Hepatocyte (in vitro differentiated cells): ENCODE measurements around the gene PTPRN2. TPM values are rescaled to one million over a fixed set of nuclear protein-coding genes. Genes with fewer than 3 reads are reported as not detected.

Experiments used
- DNase-seq: peaks from one replicate; pipeline ENCODE4 v3.0.0-alpha.2; 2016; ENCODE audit warnings: low spot score
- H2AFZ ChIP-seq: fragments of 200-600 bp; sonication (generic); 2 replicates; pipeline ENCODE4 v1.6.0; 2016; ENCODE audit warnings: antibody characterized with exemption, mild to moderate bottlenecking
- H3K27ac ChIP-seq: fragments of 200-600 bp; sonication (generic); 2 replicates; pipeline ENCODE4 v1.5.1; 2016; ENCODE audit warnings: mild to moderate bottlenecking
- H3K27me3 ChIP-seq: fragments of 200-600 bp; sonication (generic); 2 replicates; pipeline ENCODE4 v1.6.1; 2016
- H3K36me3 ChIP-seq: fragments of 200-600 bp; sonication (generic); replicated peaks from 2 replicates; pipeline ENCODE4 v1.5.1; 2016; ENCODE audit warnings: low read depth; ENCODE audit not compliant: insufficient read depth
- H3K4me1 ChIP-seq: fragments of 200-600 bp; sonication (generic); 2 replicates; pipeline ENCODE4 v1.5.1; 2016; ENCODE audit warnings: mild to moderate bottlenecking, moderate library complexity; ENCODE audit not compliant: insufficient read depth
- H3K4me2 ChIP-seq: fragments of 200-600 bp; sonication (generic); 2 replicates; pipeline ENCODE4 v1.6.0; 2016
- H3K4me3 ChIP-seq: fragments of 200-600 bp; sonication (generic); 2 replicates; pipeline ENCODE4 v1.5.1; 2016; ENCODE audit warnings: mild to moderate bottlenecking
- H3K79me2 ChIP-seq: fragments of 200-600 bp; sonication (generic); 2 replicates; pipeline ENCODE4 v1.6.0; 2017; ENCODE audit warnings: mild to moderate bottlenecking
- H3K9me2 ChIP-seq: fragments of 200-600 bp; sonication (generic); replicated peaks from 2 replicates; pipeline ENCODE4 v1.6.0; 2017; ENCODE audit warnings: mild to moderate bottlenecking; ENCODE audit not compliant: insufficient read depth
- H3K9me3 ChIP-seq: fragments of 200-600 bp; sonication (generic); 2 replicates; pipeline ENCODE4 v1.5.1; 2016; ENCODE audit warnings: low read depth, mild to moderate bottlenecking
- H4K20me1 ChIP-seq: fragments of 200-600 bp; sonication (generic); 2 replicates; pipeline ENCODE4 v1.6.0; 2016; ENCODE audit warnings: mild to moderate bottlenecking; ENCODE audit not compliant: insufficient read depth, poor library complexity, severe bottlenecking
- CTCF ChIP-seq: fragments of 200-600 bp; sonication (generic); IDR thresholded peaks from 2 replicates; pipeline ENCODE4 v1.5.1; 2016; ENCODE audit warnings: antibody characterized with exemption, mild to moderate bottlenecking; ENCODE audit not compliant: poor library complexity
- EZH2 ChIP-seq: fragments of 200-600 bp; sonication (generic); IDR thresholded peaks from 2 replicates; pipeline ENCODE4 v1.6.1; 2016; ENCODE audit warnings: antibody characterized with exemption, mild to moderate bottlenecking, borderline replicate concordance
- EZH2phosphoT487 ChIP-seq: fragments of 200-600 bp; sonication (generic); IDR thresholded peaks from one replicate; pipeline ENCODE4 v1.6.1; 2018; ENCODE audit warnings: antibody characterized with exemption, mild to moderate bottlenecking, low read depth, moderate library complexity; ENCODE audit not compliant: unreplicated experiment, severe bottlenecking
- WGBS: methylation state at CpG from one replicate; pipeline ENCODE4 v1.1.6; 2016; ENCODE audit warnings: low lambda C conversion rate; ENCODE audit errors: missing lambda C conversion rate; 5-methylcytosine and 5-hydroxymethylcytosine counted together
- polyA plus RNA-seq: library from polyadenylated mRNA; unstranded; fragments of >200 nt; fragmentation: Nextera tagmentation; extraction: Ambion mirVana; gene quantifications from 2 replicates; pipeline ENCODE4 v1.2.1, GENCODE V29; 2016
- total RNA-seq: library from RNA; depleted of rRNA; stranded (reverse); fragments of >200 nt; gene quantifications from 2 replicates; pipeline ENCODE4 v1.2.3, GENCODE V29; 2014

Gene PTPRN2
- total and polyA plus RNA-seq, 2 experiments from 2014 or later: 2.1 to 3.3 TPM

- no peak for TF ChIP-seq EZH2phosphoT487
- no peak for TF ChIP-seq CTCF
- TF ChIP-seq EZH2: no peak
- H3K9me3 ChIP-seq: no peaks in the 10 kb centered on the region
- DNase-seq: no peak
- H2AFZ ChIP-seq: no peak overlapping the region
- WGBS: 94% methylated on average over 23 of the region's 23 CpGs
- H3K27ac ChIP-seq: no peak overlapping the region
- H3K79me2 ChIP-seq: no peaks in the 10 kb centered on the region
- H4K20me1 ChIP-seq: no peaks in the 10 kb centered on the region
- no peak overlapping the region for H3K4me2 ChIP-seq
- H3K9me2 ChIP-seq: no peaks in the 10 kb centered on the region
- H3K4me1 ChIP-seq: no peaks in the 10 kb centered on the region
- no peaks in the 10 kb centered on the region for H3K36me3 ChIP-seq
- no peak overlapping the region for H3K4me3 ChIP-seq
- no peaks in the 10 kb centered on the region for H3K27me3 ChIP-seq
Observed at GRCh38 chr7:158003441-158004122, 584.0 kb downstream of the PTPRN2 start.

GRCh38 chr7:158002486-158003080 is 585.0 kb downstream of the PTPRN2 start:
- WGBS: 91% methylated on average over 17 of the region's 17 CpGs
- Histone ChIP-seq H3K27ac (no peak overlapping the region), H3K4me2 (no peak overlapping the region), H3K4me1 (no peaks in the 10 kb centered on the region), H3K27me3 (no peaks in the 10 kb centered on the region), H3K36me3 (no peaks in the 10 kb centered on the region), H3K9me3 (no peaks in the 10 kb centered on the region), H3K79me2 (no peaks in the 10 kb centered on the region), H2AFZ (no peak overlapping the region), H4K20me1 (no peaks in the 10 kb centered on the region), H3K4me3 (no peak overlapping the region), H3K9me2 (no peaks in the 10 kb centered on the region)
- no peak for TF ChIP-seq EZH2phosphoT487
- TF ChIP-seq EZH2: no peak
- no peak for TF ChIP-seq CTCF
- no peak for DNase-seq

- no peak overlapping the region for H3K4me2 ChIP-seq
- DNase-seq: peak; percentile 31
- no peak overlapping the region for H3K4me3 ChIP-seq
- no peaks in the 10 kb centered on the region for H3K27me3 ChIP-seq
- H3K9me3 ChIP-seq: no peaks in the 10 kb centered on the region
- H3K79me2 ChIP-seq: no peaks in the 10 kb centered on the region
- H3K27ac ChIP-seq: no peak overlapping the region
- no peak for TF ChIP-seq EZH2
- TF ChIP-seq CTCF: no peak
- TF ChIP-seq EZH2phosphoT487: no peak
- H3K36me3 ChIP-seq: no peaks in the 10 kb centered on the region
- no peaks in the 10 kb centered on the region for H4K20me1 ChIP-seq
- no peaks in the 10 kb centered on the region for H3K4me1 ChIP-seq
- H3K9me2 ChIP-seq: no peaks in the 10 kb centered on the region
- H2AFZ ChIP-seq: no peak overlapping the region
- WGBS: 84% methylated on average over 26 of the region's 28 CpGs
Observed at GRCh38 chr7:158001621-158002320, 585.9 kb downstream of the PTPRN2 start.
